Mesenchymal stem cell (in vitro differentiated cells and primary cell): Measurements from ENCODE around the gene CXCL6.

Experiments
- DNase-seq: peaks from one replicate; pipeline ENCODE4 v3.0.0-alpha.2; 2013
- H2AFZ ChIP-seq: one replicate; pipeline ENCODE4 v1.6.1; 2013; ENCODE audit warnings: low read depth, mild to moderate bottlenecking, control low read depth, inconsistent platforms, low read length, moderate library complexity
- H2AK5ac ChIP-seq: 2 replicates; pipeline ENCODE4 v1.6.1; 2013; ENCODE audit warnings: low read length, moderate library complexity, mild to moderate bottlenecking, inconsistent platforms; ENCODE audit not compliant: severe bottlenecking
- H2BK120ac ChIP-seq: one replicate; pipeline ENCODE4 v1.6.1; 2013; ENCODE audit warnings: low read depth, mild to moderate bottlenecking, inconsistent platforms, low read length, moderate library complexity
- H2BK12ac ChIP-seq, 2 experiments: one replicate each; pipeline ENCODE4 v1.6.1; 2013; ENCODE audit warnings: inconsistent platforms in 2 of 2, low read length in 2 of 2, mild to moderate bottlenecking in 2 of 2, moderate library complexity in 2 of 2, control low read depth in 1 of 2
- H2BK15ac ChIP-seq: one replicate; pipeline ENCODE4 v1.6.1; 2013; ENCODE audit warnings: mild to moderate bottlenecking, low read depth, inconsistent platforms; ENCODE audit not compliant: poor library complexity, severe bottlenecking
- H2BK5ac ChIP-seq: 2 replicates; pipeline ENCODE4 v1.6.1; 2013; ENCODE audit warnings: low read depth, mild to moderate bottlenecking, low read length, control low read depth, inconsistent platforms; ENCODE audit not compliant: poor library complexity, severe bottlenecking
- H3K14ac ChIP-seq, 2 experiments: one replicate each; pipeline ENCODE4 v1.6.1; 2013; ENCODE audit warnings: inconsistent platforms in 2 of 2, low read length in 2 of 2, control low read depth in 1 of 2, mild to moderate bottlenecking in 1 of 2, moderate library complexity in 1 of 2
- H3K18ac ChIP-seq, 2 experiments: one replicate each; pipeline ENCODE4 v1.6.1; 2013; ENCODE audit warnings: inconsistent platforms in 2 of 2, low read length in 2 of 2, control low read depth in 1 of 2, low read depth in 1 of 2, mild to moderate bottlenecking in 1 of 2
- H3K23ac ChIP-seq, 2 experiments: one replicate each; pipeline ENCODE4 v1.6.1; 2013; ENCODE audit warnings: inconsistent platforms in 2 of 2, low read length in 2 of 2, mild to moderate bottlenecking in 2 of 2, moderate library complexity in 2 of 2, control low read depth in 1 of 2
- H3K27ac ChIP-seq: 2 replicates; pipeline ENCODE4 v1.5.1; 2013; ENCODE audit warnings: mild to moderate bottlenecking, moderate library complexity, low read length, control low read depth, inconsistent platforms; ENCODE audit not compliant: poor library complexity, severe bottlenecking
- H3K27me3 ChIP-seq, 2 experiments: 2 replicates each; pipeline versions ENCODE4 v1.6.1 to v1.7.0; 2013; ENCODE audit warnings: low read length in 2 of 2, mild to moderate bottlenecking in 2 of 2, moderate library complexity in 2 of 2, control low read depth in 1 of 2, inconsistent platforms in 1 of 2; ENCODE audit not compliant: control insufficient read depth in 1 of 2, insufficient read depth in 1 of 2
- H3K36me3 ChIP-seq, 2 experiments: 2 replicates each; pipeline versions ENCODE4 v1.6.1 to v1.7.0; 2013; ENCODE audit warnings: low read length in 2 of 2, control low read depth in 1 of 2, inconsistent platforms in 1 of 2, low read depth in 1 of 2, mild to moderate bottlenecking in 1 of 2; ENCODE audit not compliant: insufficient read depth in 2 of 2, control insufficient read depth in 1 of 2
- H3K4ac ChIP-seq, 2 experiments: one replicate each; pipeline ENCODE4 v1.6.1; 2013; ENCODE audit warnings: inconsistent platforms in 2 of 2, low read length in 2 of 2, mild to moderate bottlenecking in 2 of 2, moderate library complexity in 2 of 2, control low read depth in 1 of 2, low read depth in 1 of 2
- H3K4me1 ChIP-seq: 2 replicates; pipeline ENCODE4 v1.6.1; 2013; ENCODE audit warnings: low read depth, low read length, control low read depth; ENCODE audit not compliant: control insufficient read depth, insufficient read depth
- H3K4me2 ChIP-seq: 2 replicates; pipeline ENCODE4 v1.6.1; 2013; ENCODE audit warnings: low read length, mild to moderate bottlenecking, inconsistent platforms; ENCODE audit not compliant: poor library complexity, severe bottlenecking
- H3K4me3 ChIP-seq, 2 experiments: 2 replicates each; pipeline versions ENCODE4 v1.5.1 to v1.7.0; 2013; ENCODE audit warnings: low read length in 2 of 2, mild to moderate bottlenecking in 2 of 2, control low read depth in 1 of 2, low read depth in 1 of 2; ENCODE audit not compliant: insufficient read depth in 1 of 2
- H3K79me1 ChIP-seq: replicated peaks from 2 replicates; pipeline ENCODE4 v1.6.1; 2013; ENCODE audit warnings: mild to moderate bottlenecking, control low read depth, low read length, inconsistent platforms; ENCODE audit not compliant: poor library complexity, severe bottlenecking
- H3K9ac ChIP-seq: 2 replicates; pipeline ENCODE4 v1.7.0; 2013; ENCODE audit warnings: mild to moderate bottlenecking, low read length, moderate library complexity
- H3K9me3 ChIP-seq: 2 replicates; pipeline ENCODE4 v1.7.0; 2013; ENCODE audit warnings: mild to moderate bottlenecking, low read length; ENCODE audit not compliant: control insufficient read depth
- H4K8ac ChIP-seq: one replicate; pipeline ENCODE4 v1.6.1; 2013; ENCODE audit warnings: inconsistent platforms, mild to moderate bottlenecking, low read length, moderate library complexity
- H4K91ac ChIP-seq: one replicate; pipeline ENCODE4 v1.6.1; 2013; ENCODE audit warnings: mild to moderate bottlenecking, low read length, inconsistent platforms
- WGBS: methylation state at CpG from one replicate; pipeline ENCODE4 v1.1.7; 2013; ENCODE audit warnings: mixed read lengths; 5-methylcytosine and 5-hydroxymethylcytosine counted together

Gene CXCL6

DNA sequence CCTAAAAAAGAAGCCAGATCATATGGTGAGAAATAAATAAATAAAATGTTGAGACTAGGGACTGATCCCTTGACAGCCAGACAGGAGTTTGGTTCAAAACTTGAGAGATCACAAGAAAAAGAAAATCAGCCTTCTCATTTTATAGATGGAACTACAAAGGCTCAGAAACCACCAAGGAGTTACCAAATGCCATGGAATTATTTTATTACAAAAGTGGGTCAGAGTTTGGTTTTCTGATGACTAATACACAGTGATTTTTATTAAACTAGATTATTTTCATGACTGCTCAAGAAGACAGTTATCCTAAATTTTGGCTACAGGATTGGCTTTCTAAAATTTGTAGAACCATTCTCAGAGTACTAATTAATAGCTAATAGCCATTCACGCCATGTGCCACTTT lies 38.9 kb downstream of the CXCL6 start:
- Histone ChIP-seq H3K4me3 (no peak overlapping the region), H3K18ac (no peak overlapping the region), H3K79me1 (no peaks in the 10 kb centered on the region), H3K4me1 (no peaks in the 10 kb centered on the region), H3K27ac (no peak overlapping the region), H3K9ac (no peak overlapping the region), H3K4ac (no peak overlapping the region), H3K27me3 (no peaks in the 10 kb centered on the region), H2AK5ac (no peak overlapping the region), H3K23ac (no peak overlapping the region), H4K8ac (no peak overlapping the region), H2BK12ac (no peak overlapping the region), H2AFZ (no peak overlapping the region), H2BK120ac (no peak overlapping the region), H3K36me3 (no peaks in the 10 kb centered on the region), H4K91ac (no peak overlapping the region), H2BK5ac (no peak overlapping the region), H3K9me3 (no peaks in the 10 kb centered on the region), H2BK15ac (no peak overlapping the region), H3K4me2 (no peak overlapping the region), H3K14ac (no peak overlapping the region)
- DNase-seq = no peak
- WGBS = no CpG with 5 or more reads among the region's 1 CpG

DNA sequence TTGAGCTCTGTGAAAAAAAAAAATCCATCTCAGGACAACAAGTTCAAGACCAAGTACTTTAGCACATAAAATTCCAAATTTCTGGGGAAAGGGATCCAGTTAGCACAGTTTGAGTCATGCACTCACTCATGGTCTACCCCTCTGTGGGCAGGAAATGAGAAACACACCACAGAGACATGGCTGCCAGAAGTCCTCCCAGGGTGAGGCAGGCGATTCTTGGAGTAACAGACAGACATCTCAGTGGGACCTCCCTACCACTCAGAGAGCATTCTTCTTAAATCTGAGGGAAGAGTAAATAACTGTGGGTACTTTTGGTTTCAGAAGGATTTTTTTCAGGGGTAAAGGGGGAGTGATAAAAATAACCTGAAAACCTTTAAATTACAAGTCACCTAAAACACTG lies 46.8 kb downstream of the CXCL6 start:
- Histone ChIP-seq H2AK5ac (peak overlapping the region; percentile 39), H2AFZ (no peak overlapping the region), H3K27me3 (no peaks in the 10 kb centered on the region), H2BK120ac (no peak overlapping the region), H3K9me3 (no peaks in the 10 kb centered on the region), H3K4me3 (no peak overlapping the region), H3K23ac (no peak overlapping the region), H2BK5ac (no peak overlapping the region), H3K14ac (peak overlapping the region in 1 of 2 experiments; percentile 65), H4K8ac (no peak overlapping the region), H3K4ac (no peak overlapping the region), H3K79me1 (no peaks in the 10 kb centered on the region), H3K9ac (peak overlapping the region; percentile 44), H3K18ac (peak overlapping the region in 1 of 2 experiments; percentile 57), H3K4me1 (peaks cover 4% of the 10 kb centered on the region), H4K91ac (no peak overlapping the region), H3K27ac (no peak overlapping the region), H3K36me3 (no peaks in the 10 kb centered on the region), H3K4me2 (no peak overlapping the region), H2BK15ac (no peak overlapping the region), H2BK12ac (peak overlapping the region in 1 of 2 experiments; percentile 63)
- peak; percentile 38 for DNase-seq
- 29% methylated on average over 1 of the region's 1 CpG for whole genome bisulfite sequencing

DNA sequence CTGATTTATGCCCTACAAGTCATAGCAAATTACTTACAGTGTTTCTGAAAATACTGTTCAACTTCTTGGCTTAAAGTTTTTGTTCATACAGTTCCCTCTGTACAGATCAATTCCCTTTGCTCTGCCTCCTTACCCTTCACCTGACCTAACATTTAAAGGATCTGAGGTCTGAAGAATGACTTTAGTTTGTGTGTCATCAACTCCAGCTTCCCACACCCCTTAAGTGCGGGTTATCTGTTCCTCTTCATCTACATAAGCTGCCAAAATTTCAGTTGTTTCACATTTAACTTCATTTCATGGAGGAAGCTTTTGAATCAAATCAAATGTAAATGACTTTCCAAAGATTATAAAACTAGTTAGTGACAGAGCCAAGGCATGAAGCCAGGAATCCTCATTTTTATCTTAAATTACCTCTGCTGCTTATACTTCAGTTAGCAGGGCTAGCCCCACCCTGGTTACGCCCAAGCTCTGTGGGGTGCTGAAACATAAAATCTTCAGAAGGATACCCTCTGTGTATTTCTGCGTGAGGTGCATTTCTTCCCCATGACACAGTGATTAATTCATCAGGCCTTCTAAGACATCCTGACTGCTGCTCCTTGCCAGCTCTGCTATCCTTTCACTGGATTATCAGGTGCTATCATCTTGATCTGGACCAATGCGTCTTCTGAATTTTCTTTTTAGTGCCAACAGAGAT lies 49.2 kb downstream of the CXCL6 start:
- no peak overlapping the region for H2AK5ac ChIP-seq
- no peak overlapping the region for H3K4me2 ChIP-seq
- H3K79me1 ChIP-seq = no peaks in the 10 kb centered on the region
- no peak for DNase-seq
- no peak overlapping the region for H2BK120ac ChIP-seq
- H2BK12ac ChIP-seq = no peak overlapping the region
- no peak overlapping the region for H3K4me3 ChIP-seq
- H3K27ac ChIP-seq = no peak overlapping the region
- H3K9ac ChIP-seq = no peak overlapping the region
- H3K18ac ChIP-seq = no peak overlapping the region
- H3K27me3 ChIP-seq = no peaks in the 10 kb centered on the region
- H3K4me1 ChIP-seq = peaks cover 4% of the 10 kb centered on the region
- H3K23ac ChIP-seq = no peak overlapping the region
- H3K4ac ChIP-seq = no peak overlapping the region
- H3K14ac ChIP-seq = no peak overlapping the region
- H3K9me3 ChIP-seq = no peaks in the 10 kb centered on the region
- 86% methylated on average over 4 of the region's 4 CpGs for WGBS
- no peak overlapping the region for H2BK15ac ChIP-seq
- H3K36me3 ChIP-seq = no peaks in the 10 kb centered on the region
- no peak overlapping the region for H4K8ac ChIP-seq
- H2AFZ ChIP-seq = no peak overlapping the region
- H2BK5ac ChIP-seq = no peak overlapping the region
- no peak overlapping the region for H4K91ac ChIP-seq
